ENCODE measurements around the gene TFEC. TPM values are rescaled to one million over a fixed set of nuclear protein-coding genes. Genes with fewer than 3 reads are reported as not detected.

The TFEC gene
- total and polyA plus RNA-seq, 2 experiments from 2014 or later = not detected

- Mint-ChIP-seq H3K4me3 (no peak overlapping the region), H3K27ac (no peak overlapping the region), H3K27me3 (ENCODE audit: insufficient read depth, low read depth, poor library complexity) (no peaks in the 10 kb centered on the region), H3K36me3 (ENCODE audit: low read depth) (no peaks in the 10 kb centered on the region), H3K9me3 (no peaks in the 10 kb centered on the region), H3K4me1 (peaks cover 5% of the 10 kb centered on the region; the same call in 2 of the 3 replicates)
- Histone ChIP-seq H3K4me1 (ENCODE audit: insufficient read depth) (no peaks in the 10 kb centered on the region), H3K27ac (ENCODE audit: low read depth) (no peak overlapping the region), H3K4me2 (no peak overlapping the region), H3K36me3 (ENCODE audit: insufficient read depth) (no peaks in the 10 kb centered on the region), H3K4me3 (no peak overlapping the region), H3K9me2 (ENCODE audit: insufficient read depth) (no peaks in the 10 kb centered on the region), H3K27me3 (ENCODE audit: insufficient read depth) (no peaks in the 10 kb centered on the region), H4K20me1 (replicated peaks; ENCODE audit: insufficient read depth) (no peaks in the 10 kb centered on the region), H3K79me2 (replicated peaks; ENCODE audit: insufficient read depth) (no peaks in the 10 kb centered on the region), H3F3A (replicated peaks; ENCODE audit: low read depth) (no peaks in the 10 kb centered on the region), H2AFZ (no peak overlapping the region)
- TF ChIP-seq, protein P1, sequence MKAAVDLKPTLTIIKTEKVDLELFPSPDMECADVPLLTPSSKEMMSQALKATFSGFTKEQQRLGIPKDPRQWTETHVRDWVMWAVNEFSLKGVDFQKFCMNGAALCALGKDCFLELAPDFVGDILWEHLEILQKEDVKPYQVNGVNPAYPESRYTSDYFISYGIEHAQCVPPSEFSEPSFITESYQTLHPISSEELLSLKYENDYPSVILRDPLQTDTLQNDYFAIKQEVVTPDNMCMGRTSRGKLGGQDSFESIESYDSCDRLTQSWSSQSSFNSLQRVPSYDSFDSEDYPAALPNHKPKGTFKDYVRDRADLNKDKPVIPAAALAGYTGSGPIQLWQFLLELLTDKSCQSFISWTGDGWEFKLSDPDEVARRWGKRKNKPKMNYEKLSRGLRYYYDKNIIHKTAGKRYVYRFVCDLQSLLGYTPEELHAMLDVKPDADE (IDR thresholded peaks at IDR 0.05) = no peak
- DNase-seq (ENCODE audit: low spot score) = no peak
- no peak for ATAC-seq
These were observed 2.8 kb downstream of the TFEC start for GRCh38 chr7:116027786-116028185.

DNA sequence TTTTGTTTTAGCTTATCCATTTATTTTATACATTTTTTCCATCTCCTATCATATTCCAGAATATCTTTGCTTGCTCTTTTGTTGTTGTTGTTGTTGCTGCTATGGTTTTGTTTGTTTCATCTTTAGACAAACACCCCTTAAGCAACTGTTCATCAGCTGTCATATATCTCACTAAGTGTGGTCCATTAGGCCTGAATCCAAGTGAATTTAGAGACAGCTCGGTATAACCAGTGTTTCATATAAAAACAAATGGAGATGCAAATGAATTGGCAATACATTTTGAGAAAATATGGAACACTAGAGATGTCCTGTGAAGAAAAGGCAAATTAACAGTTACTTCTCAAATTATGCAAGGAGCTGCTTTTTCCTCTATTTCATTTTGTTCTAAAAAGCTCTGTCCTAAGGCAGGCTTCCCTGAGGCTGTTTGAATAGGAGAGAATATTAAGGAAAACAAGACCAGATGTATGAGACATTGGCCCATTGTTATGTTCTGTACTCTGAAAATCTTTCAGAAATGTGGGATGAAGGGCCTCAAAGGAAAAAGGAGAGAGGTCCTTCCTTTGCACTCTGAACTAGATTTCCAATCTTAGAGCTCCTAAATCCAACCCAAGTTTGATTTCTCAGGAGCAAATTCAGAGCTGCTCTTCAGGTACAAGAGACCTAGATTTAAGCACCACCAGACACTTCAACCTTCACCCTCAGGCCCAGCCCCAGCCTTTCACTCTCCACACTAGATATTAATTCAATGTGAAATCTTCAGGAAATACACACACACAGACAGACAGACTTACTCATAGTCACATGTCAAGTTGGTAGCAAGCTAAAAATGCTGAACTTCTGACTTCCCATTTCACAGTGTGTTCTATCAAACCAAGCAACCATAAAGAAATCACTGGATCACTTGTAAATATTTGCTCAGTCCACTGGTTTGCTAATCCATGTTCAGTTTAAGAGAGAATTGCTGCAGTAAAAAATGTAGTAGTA, 5.4 kb downstream of the TFEC start:
- ATAC-seq = no peak
- no peaks in the 10 kb centered on the region for H3K27me3 ChIP-seq (ENCODE audit: insufficient read depth)
- no peaks in the 10 kb centered on the region for H3K9me2 ChIP-seq (ENCODE audit: insufficient read depth)
- no peak overlapping the region for H3K4me3 ChIP-seq
- no peak overlapping the region for H3K4me3 Mint-ChIP-seq
- H3K4me2 ChIP-seq = no peak overlapping the region
- no peaks in the 10 kb centered on the region for H3K9me3 Mint-ChIP-seq
- H3K27me3 Mint-ChIP-seq (ENCODE audit: insufficient read depth, low read depth, poor library complexity) = no peaks in the 10 kb centered on the region
- H3K36me3 ChIP-seq (ENCODE audit: insufficient read depth) = no peaks in the 10 kb centered on the region
- H3K4me1 ChIP-seq (ENCODE audit: insufficient read depth) = no peaks in the 10 kb centered on the region
- H4K20me1 ChIP-seq (replicated peaks; ENCODE audit: insufficient read depth) = no peaks in the 10 kb centered on the region
- no peaks in the 10 kb centered on the region for H3K4me1 Mint-ChIP-seq
- no peaks in the 10 kb centered on the region for H3K36me3 Mint-ChIP-seq (ENCODE audit: low read depth)
- DNase-seq (ENCODE audit: low spot score) = no peak
- H3F3A ChIP-seq (replicated peaks; ENCODE audit: low read depth) = no peaks in the 10 kb centered on the region
- H2AFZ ChIP-seq = no peak overlapping the region
- no peaks in the 10 kb centered on the region for H3K79me2 ChIP-seq (replicated peaks; ENCODE audit: insufficient read depth)
- no peak overlapping the region for H3K27ac Mint-ChIP-seq
- no peak overlapping the region for H3K27ac ChIP-seq (ENCODE audit: low read depth)
- TF ChIP-seq, protein P1 (IDR thresholded peaks at IDR 0.05) = no peak
- TF ChIP-seq EZH2 (IDR thresholded peaks at IDR 0.05; ENCODE audit: low read depth, unreplicated experiment) (no peak), POLR2AphosphoS5 (IDR thresholded peaks at IDR 0.05; ENCODE audit: low read depth) (no peak), CTCF (conservative IDR thresholded peaks at IDR 0.05; ENCODE audit: low read depth in 2 of 2) (no peak), NANOG (IDR thresholded peaks at IDR 0.05; ENCODE audit: borderline replicate concordance) (no peak), ZNF331 (CRISPR knock-in tag; IDR thresholded peaks at IDR 0.05; ENCODE audit: low read depth) (no peak), ZNF114 (CRISPR knock-in tag; IDR thresholded peaks at IDR 0.05) (no peak), EZH2phosphoT487 (IDR thresholded peaks at IDR 0.05; ENCODE audit: unreplicated experiment) (no peak), JUNB (IDR thresholded peaks at IDR 0.05; ENCODE audit: unreplicated experiment) (no peak), CREB1 (CRISPR knock-in tag; IDR thresholded peaks at IDR 0.05; ENCODE audit: low read depth) (no peak), STAT1 (IDR thresholded peaks at IDR 0.05; ENCODE audit: unreplicated experiment) (no peak)
- TF ChIP-seq, protein P2, sequence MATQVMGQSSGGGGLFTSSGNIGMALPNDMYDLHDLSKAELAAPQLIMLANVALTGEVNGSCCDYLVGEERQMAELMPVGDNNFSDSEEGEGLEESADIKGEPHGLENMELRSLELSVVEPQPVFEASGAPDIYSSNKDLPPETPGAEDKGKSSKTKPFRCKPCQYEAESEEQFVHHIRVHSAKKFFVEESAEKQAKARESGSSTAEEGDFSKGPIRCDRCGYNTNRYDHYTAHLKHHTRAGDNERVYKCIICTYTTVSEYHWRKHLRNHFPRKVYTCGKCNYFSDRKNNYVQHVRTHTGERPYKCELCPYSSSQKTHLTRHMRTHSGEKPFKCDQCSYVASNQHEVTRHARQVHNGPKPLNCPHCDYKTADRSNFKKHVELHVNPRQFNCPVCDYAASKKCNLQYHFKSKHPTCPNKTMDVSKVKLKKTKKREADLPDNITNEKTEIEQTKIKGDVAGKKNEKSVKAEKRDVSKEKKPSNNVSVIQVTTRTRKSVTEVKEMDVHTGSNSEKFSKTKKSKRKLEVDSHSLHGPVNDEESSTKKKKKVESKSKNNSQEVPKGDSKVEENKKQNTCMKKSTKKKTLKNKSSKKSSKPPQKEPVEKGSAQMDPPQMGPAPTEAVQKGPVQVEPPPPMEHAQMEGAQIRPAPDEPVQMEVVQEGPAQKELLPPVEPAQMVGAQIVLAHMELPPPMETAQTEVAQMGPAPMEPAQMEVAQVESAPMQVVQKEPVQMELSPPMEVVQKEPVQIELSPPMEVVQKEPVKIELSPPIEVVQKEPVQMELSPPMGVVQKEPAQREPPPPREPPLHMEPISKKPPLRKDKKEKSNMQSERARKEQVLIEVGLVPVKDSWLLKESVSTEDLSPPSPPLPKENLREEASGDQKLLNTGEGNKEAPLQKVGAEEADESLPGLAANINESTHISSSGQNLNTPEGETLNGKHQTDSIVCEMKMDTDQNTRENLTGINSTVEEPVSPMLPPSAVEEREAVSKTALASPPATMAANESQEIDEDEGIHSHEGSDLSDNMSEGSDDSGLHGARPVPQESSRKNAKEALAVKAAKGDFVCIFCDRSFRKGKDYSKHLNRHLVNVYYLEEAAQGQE (IDR thresholded peaks at IDR 0.05; ENCODE audit: unreplicated experiment) = no peak

Measured in GM23338 (cell line).